Small intestine (tissue), 16 donors: ENCODE data around the gene CERS4. TPM values are rescaled to one million over a fixed set of nuclear protein-coding genes. Genes with fewer than 3 reads are reported as not detected.

Experiments
- DNase-seq, 2 donors: peaks; one replicate each; pipeline versions ENCODE4 v3.0.0 to v3.0.0-alpha.2; 2013
- FAIRE-seq: peaks from 2 replicates; lab custom pipeline; 2012; peaks lifted over from hg19 to GRCh38; lab: Jason Lieb, UNC
- H3K27ac ChIP-seq, 3 donors: one replicate each; pipeline ENCODE4 v1.5.1; 2013; ENCODE audit warnings: low read length in 2 of 3, mild to moderate bottlenecking in 2 of 3, control low read depth in 1 of 3, inconsistent platforms in 1 of 3, low read depth in 1 of 3, moderate library complexity in 1 of 3
- H3K27me3 ChIP-seq, 3 donors: one replicate each; pipeline ENCODE4 v1.6.1; 2013; ENCODE audit warnings: low read length in 3 of 3, inconsistent platforms in 1 of 3; ENCODE audit not compliant: control insufficient read depth in 3 of 3, insufficient read depth in 3 of 3
- H3K36me3 ChIP-seq, 3 donors: one replicate each; pipeline ENCODE4 v1.6.1; 2013; ENCODE audit warnings: low read length in 3 of 3, inconsistent platforms in 1 of 3, low read depth in 1 of 3, mild to moderate bottlenecking in 1 of 3, moderate library complexity in 1 of 3; ENCODE audit not compliant: control insufficient read depth in 3 of 3, insufficient read depth in 2 of 3
- H3K4me1 ChIP-seq, 3 donors: one replicate each; pipeline ENCODE4 v1.6.1; 2013; ENCODE audit warnings: low read length in 2 of 3, inconsistent platforms in 1 of 3, low read depth in 1 of 3, mild to moderate bottlenecking in 1 of 3, moderate library complexity in 1 of 3; ENCODE audit not compliant: control insufficient read depth in 3 of 3, insufficient read depth in 2 of 3
- H3K4me3 ChIP-seq, 3 donors: one replicate each; pipeline ENCODE4 v1.5.1; 2013; ENCODE audit warnings: low read length in 3 of 3, control low read depth in 1 of 3, inconsistent platforms in 1 of 3, low read depth in 1 of 3, mild to moderate bottlenecking in 1 of 3, moderate library complexity in 1 of 3
- H3K9me3 ChIP-seq, 2 donors: one replicate each; pipeline ENCODE4 v1.6.1; 2013; ENCODE audit warnings: low read depth in 1 of 2, low read length in 1 of 2; ENCODE audit not compliant: control insufficient read depth in 2 of 2, insufficient read depth in 1 of 2
- WGBS, 3 donors: extraction: QIAGEN DNeasy Blood & Tissue Kit; methylation state at CpG; one replicate each; pipeline ENCODE4 v1.1.7; 2013; 5-methylcytosine and 5-hydroxymethylcytosine counted together
- long read RNA-seq, 10 donors: transcript quantifications; one replicate each; lab custom pipeline, GENCODE V29; 2026
- polyA plus RNA-seq, 4 donors: library from polyadenylated mRNA; stranded (reverse) in 3 of 4; unstranded in 1 of 4; fragments of 200-250 nt in 3 of 4; fragments of 120-200 nt in 1 of 4; gene quantifications; one replicate each; pipeline versions ENCODE4 v1.2.1 to v1.2.3, GENCODE V29; 2013
- donor health status: healthy with polysubstance abuse.
- donor health status: control.
- donor health status: control.
- donor health status: Bipolar disorder and iron deficiency.
- donor health status: healthy.

Gene CERS4, protein sequence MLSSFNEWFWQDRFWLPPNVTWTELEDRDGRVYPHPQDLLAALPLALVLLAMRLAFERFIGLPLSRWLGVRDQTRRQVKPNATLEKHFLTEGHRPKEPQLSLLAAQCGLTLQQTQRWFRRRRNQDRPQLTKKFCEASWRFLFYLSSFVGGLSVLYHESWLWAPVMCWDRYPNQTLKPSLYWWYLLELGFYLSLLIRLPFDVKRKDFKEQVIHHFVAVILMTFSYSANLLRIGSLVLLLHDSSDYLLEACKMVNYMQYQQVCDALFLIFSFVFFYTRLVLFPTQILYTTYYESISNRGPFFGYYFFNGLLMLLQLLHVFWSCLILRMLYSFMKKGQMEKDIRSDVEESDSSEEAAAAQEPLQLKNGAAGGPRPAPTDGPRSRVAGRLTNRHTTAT
- 100 to 1,000 TPM in 1 of 4 donors, 10 to 100 TPM in 1, 1 to 10 TPM in 1, under 1 TPM in 1; 0.89 to 127 (median 9.5) TPM for polyA plus RNA-seq
- long read RNA-seq, donor 1 = 0 reads
- long read RNA-seq, donor 2, transcript CERS4-201 (12 exons, 1,797 nt) = major isoform, 5 of 17 reads
- long read RNA-seq, donor 2, partial matches to known transcripts = 6 of 17 reads
- long read RNA-seq, donor 2, other reads (novel, unspliced or antisense) = 0 of 17 reads
- long read RNA-seq, donor 3, partial matches to known transcripts = 0 of 9 reads
- long read RNA-seq, donor 3, other reads (novel, unspliced or antisense) = 0 of 9 reads
- long read RNA-seq, donor 4, partial matches to known transcripts = 0 of 1 reads
- long read RNA-seq, donor 4, other reads (novel, unspliced or antisense) = 0 of 1 reads
- long read RNA-seq, donor 5, partial matches to known transcripts = 47 of 56 reads
- long read RNA-seq, donor 5, other reads (novel, unspliced or antisense) = 0 of 56 reads
- long read RNA-seq, donor 6, partial matches to known transcripts = 35 of 42 reads
- long read RNA-seq, donor 6, other reads (novel, unspliced or antisense) = 0 of 42 reads
- long read RNA-seq, donor 7, partial matches to known transcripts = 15 of 18 reads
- long read RNA-seq, donor 7, other reads (novel, unspliced or antisense) = 0 of 18 reads
- long read RNA-seq, donor 8, partial matches to known transcripts = 0 of 2 reads
- long read RNA-seq, donor 8, other reads (novel, unspliced or antisense) = 0 of 2 reads
- long read RNA-seq, donor 9, partial matches to known transcripts = 0 of 7 reads
- long read RNA-seq, donor 9, other reads (novel, unspliced or antisense) = 0 of 7 reads
- long read RNA-seq, donor 10, partial matches to known transcripts = 12 of 18 reads
- long read RNA-seq, donor 10, other reads (novel, unspliced or antisense) = 0 of 18 reads

GRCh38 chr19:8208922-8209461, at the start of gene CERS4:
Gene CERS4, plus strand, starts transcription at chr19:8209370. Its CDS starts 41,707 bp downstream, at chr19:8251077.
- WGBS, 3 donors = 0 to 1% (median 1%) methylated on average over 16 to 60 of the region's 60 CpGs

DNA sequence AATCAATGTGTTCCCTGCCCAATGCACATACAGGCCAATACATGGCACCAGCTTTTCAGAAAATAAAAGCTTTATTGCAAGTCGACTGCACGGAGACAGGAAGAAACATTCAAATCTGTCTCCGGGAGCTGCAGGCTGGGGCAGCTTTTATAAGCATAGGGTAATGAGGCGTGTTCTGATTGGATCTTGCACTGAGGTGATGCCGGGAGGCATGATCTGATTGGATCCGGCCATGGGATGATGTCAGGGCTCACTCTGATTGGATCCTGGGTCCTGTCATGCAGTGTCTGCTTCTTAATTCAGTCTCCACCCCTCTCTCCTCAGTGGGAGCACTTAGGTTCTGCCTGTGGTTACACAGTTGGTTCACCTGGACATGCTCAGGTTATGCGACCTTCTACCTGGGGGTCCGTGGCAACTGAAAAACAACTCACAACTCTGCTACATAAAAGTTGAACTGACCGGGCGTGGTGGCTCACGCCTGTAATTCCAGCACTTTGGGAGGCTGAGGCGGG, 48.0 kb upstream of the CERS4 start:
- WGBS, 3 donors = 64 to 68% (median 66%) methylated on average over 11 to 12 of the region's 12 CpGs
- FAIRE-seq = no peak

More at GRCh38 chr19:8208922-8209461, at the start of gene CERS4:
- Histone ChIP-seq H3K4me1 (peaks cover 0 to 41% (median 3%) of the 10 kb centered on the region in 3 donors), H3K27me3 (no peaks in the 10 kb centered on the region), H3K4me3 (peak within 1 kb of the TSS; percentile 69 to 93 (median 74)), H3K27ac (peak within 1 kb of the TSS; percentile 44 to 97 (median 80)), H3K9me3 (no peaks in the 10 kb centered on the region), H3K36me3 (peaks cover 0 to 38% (median 0%) of the 10 kb centered on the region in 3 donors)
- FAIRE-seq (no peak), DNase-seq (peak in 1 of 2 donors; percentile 44)

GRCh38 chr19:8163759-8164158, 45.4 kb upstream of the CERS4 start:
- WGBS, 3 donors = 58 to 75% (median 74%) methylated on average over 7 of the region's 7 CpGs
- Histone ChIP-seq H3K27ac (peak overlapping the region in 1 of 3 donors; percentile 9), H3K4me1 (no peaks in the 10 kb centered on the region), H3K9me3 (no peaks in the 10 kb centered on the region), H3K4me3 (no peak overlapping the region), H3K27me3 (no peaks in the 10 kb centered on the region), H3K36me3 (no peaks in the 10 kb centered on the region)
- FAIRE-seq (no peak), DNase-seq (peak in 1 of 2 donors; percentile 51)

More for the DNA sequence above, 48.0 kb upstream of the CERS4 start:
- Histone ChIP-seq H3K9me3 (no peaks in the 10 kb centered on the region), H3K36me3 (no peaks in the 10 kb centered on the region), H3K27me3 (no peaks in the 10 kb centered on the region), H3K4me3 (no peak overlapping the region), H3K27ac (no peak overlapping the region), H3K4me1 (no peaks in the 10 kb centered on the region)
- peak in 1 of 2 donors; percentile 18 for DNase-seq

- WGBS, 3 donors = 46 to 70% (median 65%) methylated on average over 6 of the region's 6 CpGs
- Histone ChIP-seq H3K4me3 (no peak overlapping the region), H3K4me1 (no peaks in the 10 kb centered on the region), H3K36me3 (no peaks in the 10 kb centered on the region), H3K27me3 (no peaks in the 10 kb centered on the region), H3K27ac (no peak overlapping the region), H3K9me3 (no peaks in the 10 kb centered on the region)
- FAIRE-seq = no peak
- no peak for DNase-seq
Observed at GRCh38 chr19:8167985-8168384, 41.2 kb upstream of the CERS4 start.

DNA sequence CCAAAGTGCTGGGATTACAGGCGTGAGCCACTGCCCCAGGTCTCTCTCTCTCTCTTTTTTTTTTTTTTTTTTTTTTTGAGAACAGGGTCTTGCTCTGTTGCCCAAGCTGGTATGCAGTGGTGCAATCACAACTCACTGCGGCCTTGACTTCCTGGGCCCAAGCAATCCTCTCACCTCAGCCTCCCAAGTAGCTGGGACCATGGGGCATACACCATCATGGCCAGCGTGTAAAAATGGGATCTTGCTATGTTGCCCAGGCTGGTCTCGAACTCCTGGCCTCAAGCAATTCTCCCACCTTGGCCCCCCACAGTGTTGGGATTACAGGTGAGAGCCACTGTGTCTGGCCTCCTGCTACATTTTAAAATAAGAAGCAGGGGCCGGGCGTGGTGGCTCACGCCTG, 40.6 kb upstream of the CERS4 start:
- DNase-seq = no peak

DNA sequence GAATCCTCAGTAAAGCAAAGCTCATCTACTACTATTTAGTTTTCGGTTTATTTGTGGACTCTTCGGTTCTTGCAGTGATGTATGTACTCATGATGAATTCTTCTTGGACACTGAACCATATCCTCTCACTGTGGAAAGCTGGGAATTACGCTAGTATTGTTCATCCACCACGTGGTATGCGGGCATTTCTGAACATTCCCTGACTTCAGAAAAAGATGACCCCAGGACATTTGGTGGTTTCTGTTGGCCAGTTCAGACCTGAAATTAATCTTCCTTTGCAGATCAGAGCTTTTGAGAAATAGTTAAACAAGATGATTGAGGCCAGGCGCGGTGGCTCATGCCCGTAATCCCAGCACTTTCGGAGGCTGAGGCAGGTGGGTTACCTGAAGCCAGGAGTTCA, 34.5 kb upstream of the CERS4 start:
- no peak overlapping the region for H3K4me3 ChIP-seq
- FAIRE-seq = no peak
- H3K4me1 ChIP-seq = no peaks in the 10 kb centered on the region
- no peaks in the 10 kb centered on the region for H3K36me3 ChIP-seq
- 89 to 96% (median 91%) methylated on average over 9 of the region's 9 CpGs for WGBS, 3 donors
- no peaks in the 10 kb centered on the region for H3K27me3 ChIP-seq
- H3K9me3 ChIP-seq = no peaks in the 10 kb centered on the region
- no peak for DNase-seq
- H3K27ac ChIP-seq = no peak overlapping the region

More for the DNA sequence above, 40.6 kb upstream of the CERS4 start:
- Histone ChIP-seq H3K27ac (no peak overlapping the region), H3K4me1 (no peaks in the 10 kb centered on the region), H3K36me3 (no peaks in the 10 kb centered on the region), H3K4me3 (no peak overlapping the region), H3K9me3 (no peaks in the 10 kb centered on the region), H3K27me3 (no peaks in the 10 kb centered on the region)
- no peak for FAIRE-seq
- WGBS, 3 donors = 92 to 96% (median 94%) methylated on average over 7 of the region's 7 CpGs

DNA sequence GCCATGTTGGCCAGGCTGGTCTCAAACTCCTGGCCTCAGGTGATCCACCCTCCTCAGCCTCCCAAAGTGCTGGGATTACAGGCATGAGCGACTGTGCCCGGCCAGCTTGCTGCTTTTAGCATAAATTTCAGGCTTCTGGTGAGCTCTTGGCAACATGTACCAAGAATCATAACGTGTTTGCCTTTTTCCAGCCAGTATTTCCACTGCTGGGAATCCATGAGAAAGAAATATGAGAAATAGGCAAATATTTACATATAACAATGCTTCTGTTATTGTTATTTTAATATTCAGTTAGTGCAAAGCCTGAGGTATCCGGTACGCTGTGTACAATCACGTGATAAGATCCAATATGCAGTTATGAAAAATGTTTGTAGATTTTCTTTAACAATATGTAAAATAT, 29.2 kb upstream of the CERS4 start:
- Histone ChIP-seq H3K27me3 (no peaks in the 10 kb centered on the region), H3K4me3 (no peak overlapping the region), H3K27ac (no peak overlapping the region), H3K36me3 (no peaks in the 10 kb centered on the region), H3K9me3 (no peaks in the 10 kb centered on the region), H3K4me1 (no peaks in the 10 kb centered on the region)
- DNase-seq (no peak), FAIRE-seq (no peak)
- 72 to 80% (median 79%) methylated on average over 6 of the region's 6 CpGs for WGBS, 3 donors
